ENCODE results near the gene PNPLA1.

PNPLA1 gene

DNA sequence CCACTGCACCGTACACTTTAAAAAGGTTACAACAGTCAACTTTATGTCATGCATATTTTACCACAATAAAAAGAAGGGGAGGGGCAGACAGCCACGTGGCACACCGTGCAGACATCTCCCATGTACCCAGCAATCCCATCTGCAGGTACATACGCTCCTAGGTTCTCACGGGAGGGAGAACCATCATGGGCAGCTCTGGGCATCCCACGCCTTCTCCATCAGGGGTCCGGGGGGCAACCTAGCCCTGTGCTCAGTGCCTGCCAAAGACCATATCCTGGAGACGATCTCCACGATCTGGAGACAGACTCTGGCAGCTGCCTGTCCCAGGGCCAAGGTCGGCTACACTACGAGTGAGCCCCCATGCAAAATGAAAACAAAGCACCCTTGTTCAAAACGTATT lies 69.3 kb downstream of the PNPLA1 start:
- ATAC-seq, result no peak

GRCh38 chr6:36340306-36340617 lies 70.4 kb downstream of the PNPLA1 start:
- ATAC-seq, result no peak

DNA sequence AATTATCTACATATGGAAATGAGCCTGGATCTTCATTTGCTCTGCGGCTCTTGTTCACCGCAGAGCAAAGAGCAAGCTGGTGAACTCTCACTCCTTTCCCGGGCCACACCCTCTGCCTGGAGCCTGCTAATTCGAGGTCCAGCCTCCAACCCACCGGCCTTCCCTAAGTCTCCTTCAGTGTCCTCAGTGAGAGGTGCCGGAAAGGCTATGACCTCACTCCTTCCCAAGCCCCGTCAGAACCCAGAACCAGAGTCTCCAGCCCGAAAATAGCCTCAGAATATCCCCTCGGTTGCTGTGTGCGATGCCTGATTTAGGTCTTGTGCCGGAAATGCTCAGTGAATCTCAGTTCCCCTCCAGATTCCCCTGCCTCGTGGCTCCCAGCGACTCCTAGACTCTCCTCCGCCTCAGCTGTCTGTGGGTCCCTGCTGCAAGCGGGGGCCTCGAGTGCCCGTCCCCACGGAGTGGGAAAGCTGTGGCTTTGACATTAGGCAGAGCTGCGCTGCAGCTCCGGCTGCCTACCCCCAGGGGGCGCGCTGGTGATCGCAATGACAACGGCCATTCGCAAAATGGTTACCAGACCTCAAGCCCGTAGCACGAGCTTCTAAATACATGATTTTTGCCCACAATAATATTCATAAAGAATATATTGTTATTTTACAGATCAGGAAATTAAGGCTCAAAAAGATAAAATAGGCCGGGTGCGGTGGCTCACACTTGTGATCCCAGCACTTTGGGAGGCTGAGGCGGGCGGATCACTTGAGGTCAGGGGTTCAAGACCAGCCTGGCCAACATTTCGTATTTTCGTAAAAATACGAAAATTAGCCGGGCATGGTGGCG lies 71.0 kb downstream of the PNPLA1 start:
- ATAC-seq, result peak; percentile 70 to 73

DNA sequence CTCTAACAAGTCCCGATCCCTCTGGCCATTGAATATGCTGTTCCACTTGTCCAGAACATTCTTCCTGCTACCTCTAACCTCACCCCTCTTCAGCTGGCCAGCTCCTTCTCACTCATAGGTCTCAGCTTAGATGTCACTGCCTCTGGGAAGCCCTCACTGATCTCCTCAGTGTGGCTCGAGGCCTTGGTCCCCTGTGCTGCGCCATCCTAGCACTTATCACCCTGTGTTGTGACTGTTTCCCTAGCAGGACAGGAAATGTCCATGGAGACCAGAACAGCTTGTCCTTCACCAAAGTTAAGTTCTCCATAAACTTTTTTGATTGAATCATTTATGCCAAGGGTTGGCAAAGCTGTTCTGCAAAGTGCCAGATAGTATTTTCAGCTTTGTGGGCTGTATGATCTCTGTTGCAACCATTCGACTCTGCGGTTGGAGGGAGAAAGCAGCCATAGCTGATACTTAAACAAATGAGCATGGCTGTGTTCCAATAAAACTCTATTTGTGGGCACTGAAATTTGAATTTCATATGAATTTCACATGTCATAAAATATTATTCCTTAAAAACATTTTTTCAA lies 73.3 kb downstream of the PNPLA1 start:
- ATAC-seq, result no peak

DNA sequence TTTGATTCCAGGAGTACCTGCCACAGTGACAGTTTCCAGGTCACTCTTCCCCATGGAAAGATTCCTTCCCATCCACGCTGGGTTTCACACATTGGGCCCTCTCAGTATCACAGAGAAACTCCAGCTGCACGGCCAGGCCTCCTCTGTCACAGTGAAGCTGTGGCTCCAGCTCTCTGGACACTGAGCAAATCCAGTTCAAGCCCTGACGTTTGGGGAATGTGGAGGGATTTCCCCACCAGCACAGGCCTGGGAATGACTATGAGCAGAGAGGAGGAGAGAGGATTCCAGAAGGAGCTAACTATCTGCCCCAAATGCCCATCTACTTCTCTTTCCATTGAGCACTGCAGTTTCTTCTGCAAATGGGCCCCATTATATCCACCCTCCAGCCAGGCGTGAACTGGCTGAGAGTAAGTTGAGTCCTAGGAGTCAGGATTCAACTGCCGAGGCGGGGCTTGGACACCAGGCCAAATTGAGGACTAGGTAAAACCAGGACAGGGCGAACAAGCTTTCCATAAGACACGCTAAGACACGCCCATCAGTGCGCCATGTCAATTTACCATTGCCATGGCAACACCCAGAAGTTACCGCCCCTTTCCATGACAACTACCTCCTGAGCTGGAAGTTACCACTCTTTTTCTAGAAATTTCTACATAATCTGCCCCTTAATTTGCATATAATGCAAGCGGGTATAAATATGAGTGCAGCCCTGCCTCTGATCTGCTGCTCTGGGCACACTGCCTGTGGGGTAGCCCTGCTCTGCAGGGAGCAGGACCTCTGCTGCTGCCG lies 76.0 kb downstream of the PNPLA1 start:
- ATAC-seq, result no peak

DNA sequence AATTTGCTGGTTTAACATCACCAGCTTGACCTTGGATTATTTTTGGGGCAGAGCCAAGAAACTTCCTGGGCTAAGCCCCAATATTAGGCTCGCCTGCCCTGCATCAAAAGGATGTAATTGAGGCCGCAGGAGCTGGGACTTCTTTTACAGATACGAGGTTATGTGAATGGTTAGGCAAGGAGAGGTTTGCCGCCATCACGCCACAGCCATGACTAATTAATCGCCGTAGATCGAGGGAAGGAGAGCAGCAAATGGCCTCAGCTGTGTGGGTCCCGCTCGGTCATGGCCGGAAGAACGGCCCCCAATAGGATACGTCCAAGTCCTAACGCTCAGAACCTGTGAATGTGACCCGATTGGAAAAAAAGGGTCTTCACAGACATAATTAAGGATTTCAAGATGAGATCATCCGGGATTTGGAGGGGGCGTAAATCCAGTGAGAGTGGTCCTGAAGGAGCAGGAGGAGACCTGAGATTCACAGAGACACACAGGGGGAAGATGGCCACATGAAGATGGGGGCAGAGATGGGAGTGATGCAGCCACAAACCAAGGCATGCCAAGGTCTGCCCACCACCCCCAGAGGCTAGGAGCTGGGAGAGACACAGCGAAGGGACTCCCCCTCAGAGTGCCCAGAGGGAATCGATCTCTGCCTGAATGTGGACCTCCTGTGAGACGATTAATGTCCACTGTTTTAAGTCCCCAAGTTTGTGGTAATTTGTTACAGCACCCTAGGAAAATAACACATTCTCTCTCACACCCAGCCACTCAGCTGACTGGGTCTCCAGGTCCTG lies 76.8 kb downstream of the PNPLA1 start:
- ATAC-seq, result no peak

- ATAC-seq, result no peak
Measured at GRCh38 chr6:36347621-36348020, 77.8 kb downstream of the PNPLA1 start.

DNA sequence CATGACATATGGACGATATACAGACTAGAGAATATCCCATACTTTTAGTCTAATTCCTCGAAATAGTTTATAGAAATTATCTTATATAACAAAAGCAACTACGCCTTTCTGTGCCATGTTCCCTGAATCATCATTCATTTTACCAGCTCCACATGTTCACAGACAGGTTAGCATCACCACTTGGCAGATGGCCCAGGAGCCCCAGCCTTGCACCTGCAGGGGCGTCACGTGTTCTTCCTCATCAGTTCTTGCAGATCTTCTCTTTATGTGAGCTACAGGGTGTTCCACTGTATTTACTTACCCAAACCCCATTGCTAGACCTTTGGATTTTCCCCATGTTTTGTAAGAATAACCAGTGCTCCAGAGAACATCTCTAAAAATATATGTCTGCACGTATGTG lies 79.4 kb downstream of the PNPLA1 start:
- no peak for ATAC-seq

DNA sequence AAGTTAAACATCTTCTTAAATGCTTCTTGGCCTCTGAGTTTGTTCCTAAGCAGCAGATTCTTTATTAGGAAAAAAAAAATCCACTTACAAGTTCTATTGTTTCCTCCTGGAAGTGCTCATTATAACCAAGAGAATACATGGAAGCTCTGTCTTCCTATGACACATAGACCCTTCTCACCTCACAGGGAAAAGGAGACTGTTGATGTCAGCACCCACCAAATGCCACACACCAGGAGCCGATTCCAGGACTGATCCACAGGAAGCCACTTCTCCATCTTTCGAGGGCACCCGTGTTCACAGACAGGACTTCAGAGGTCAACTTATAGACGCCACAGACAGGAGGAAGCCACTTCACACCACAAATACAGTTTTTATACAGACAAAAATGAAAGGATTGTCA lies 80.2 kb downstream of the PNPLA1 start:
- ATAC-seq, result no peak

DNA sequence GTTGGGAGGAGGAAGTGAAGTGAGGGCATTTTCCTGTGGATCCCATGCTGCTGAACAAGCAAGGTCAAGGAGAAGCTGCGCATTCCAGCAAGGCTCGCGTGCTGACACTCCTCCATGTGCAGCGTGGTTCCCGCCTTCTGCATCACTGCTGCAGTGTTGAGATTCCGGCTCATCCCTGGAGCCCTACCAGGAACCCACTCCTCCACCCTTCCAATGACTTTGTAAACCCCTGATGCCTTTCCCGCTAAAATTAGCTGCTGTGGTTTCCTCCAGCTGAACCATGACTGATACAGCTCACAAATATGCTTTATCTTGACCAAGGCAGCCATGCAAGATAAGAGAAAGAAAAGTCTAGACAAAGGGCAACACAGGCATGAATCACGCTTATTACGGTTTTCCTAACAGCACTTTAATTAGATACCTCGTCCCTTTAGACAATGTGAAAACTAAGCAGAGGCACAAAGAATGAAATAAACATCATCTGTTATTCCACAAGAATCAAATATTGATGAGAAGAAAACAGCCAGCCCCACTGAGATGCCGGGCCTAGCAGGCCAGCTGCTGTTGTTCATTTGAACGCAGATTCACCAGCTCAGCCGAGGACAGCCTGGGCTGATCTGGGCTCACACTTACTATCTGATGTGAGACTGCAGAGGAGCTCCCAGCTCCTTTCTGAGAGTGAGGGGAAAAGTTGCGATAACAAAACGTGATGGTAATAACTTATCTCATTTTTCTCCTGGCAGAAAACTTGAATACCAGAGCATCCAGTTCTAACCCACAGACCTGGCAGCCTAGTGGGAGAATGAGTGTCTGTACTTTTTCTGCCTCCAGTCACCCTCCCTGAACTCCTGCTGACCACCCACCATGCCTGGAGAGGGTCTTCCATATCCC lies 81.1 kb downstream of the PNPLA1 start:
- ATAC-seq, result no peak

DNA sequence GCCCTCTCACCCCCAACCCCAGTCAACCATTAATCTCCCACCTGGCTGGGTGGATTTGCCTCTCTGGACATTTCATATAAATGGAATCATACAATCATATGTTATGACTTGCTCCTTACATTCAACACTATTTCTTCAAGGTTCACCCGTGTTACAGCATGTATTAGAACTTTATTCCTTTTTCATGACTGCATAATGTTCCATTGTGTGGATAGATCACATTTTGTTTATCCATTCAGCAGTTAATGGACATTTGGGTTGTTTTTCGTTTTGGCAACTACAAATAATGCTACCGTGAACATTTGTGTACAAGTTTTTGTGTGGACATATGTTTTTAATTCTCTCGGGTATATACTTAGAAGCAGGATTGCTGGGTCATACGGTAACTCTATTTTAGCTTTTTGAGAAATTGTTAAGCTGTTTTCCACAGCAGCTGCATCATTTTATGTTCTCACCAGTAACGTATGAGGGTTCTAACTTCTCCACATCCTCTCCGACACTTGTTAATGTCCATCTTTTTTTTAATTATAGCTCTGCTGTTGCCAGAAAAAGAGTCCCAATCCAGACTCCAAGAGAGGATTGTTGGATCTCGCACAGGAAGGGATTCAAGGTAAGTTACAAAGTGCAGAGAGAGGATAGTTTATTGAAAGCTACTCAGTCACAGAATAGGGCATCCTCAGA lies 82.8 kb downstream of the PNPLA1 start:
- no peak for ATAC-seq

GRCh38 chr6:36353411-36353915 lies 83.6 kb downstream of the PNPLA1 start:
- no peak for ATAC-seq

DNA sequence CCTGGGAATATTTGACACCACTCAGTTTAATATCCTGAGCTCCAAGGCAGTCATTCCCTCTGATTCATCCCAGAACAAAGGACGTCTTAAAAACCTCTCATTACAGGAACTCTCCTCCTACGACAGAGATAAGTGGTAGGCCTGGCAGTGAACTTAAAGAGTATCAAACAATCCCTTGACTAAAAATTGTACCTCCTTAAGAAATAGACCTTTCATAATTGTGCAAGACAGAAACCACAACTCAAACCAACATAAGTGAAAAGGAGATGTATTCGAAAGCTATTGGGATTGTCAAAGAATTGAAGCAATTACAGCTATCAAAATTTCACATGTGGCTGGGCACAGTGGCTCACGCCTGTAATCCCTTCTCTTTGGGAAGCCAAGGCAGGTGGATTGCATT lies 86.0 kb downstream of the PNPLA1 start:
- peak in 1 of 2 donors; percentile 44 for ATAC-seq

DNA sequence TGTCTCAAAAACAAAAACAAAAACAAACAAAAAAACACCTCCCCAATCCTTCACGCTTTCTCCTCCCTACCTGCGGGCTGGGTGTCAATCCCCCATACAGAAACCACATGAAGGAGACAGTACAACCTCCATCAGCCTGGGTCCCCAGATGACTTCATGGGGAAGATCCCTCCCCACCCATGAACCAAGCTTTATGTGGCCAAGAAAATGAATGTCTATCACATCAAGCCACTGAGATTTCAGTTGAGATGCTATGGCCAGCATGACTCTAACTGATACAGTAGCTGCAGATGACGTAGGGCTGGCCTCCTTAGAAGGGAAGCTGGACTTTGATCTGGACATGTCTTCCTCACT lies 88.0 kb downstream of the PNPLA1 start:
- peak in 1 of 2 donors; percentile 44 for ATAC-seq
